NCI-H1436 treated with DMSO at 0.1 percent for 48 hours (cell line): ENCODE results near the gene DSCAML1.

Experiments
- DNase-seq: peaks from one replicate; lab custom pipeline; 2025; lab: John Stamatoyannopoulos, UW

The DSCAML1 gene

DNA sequence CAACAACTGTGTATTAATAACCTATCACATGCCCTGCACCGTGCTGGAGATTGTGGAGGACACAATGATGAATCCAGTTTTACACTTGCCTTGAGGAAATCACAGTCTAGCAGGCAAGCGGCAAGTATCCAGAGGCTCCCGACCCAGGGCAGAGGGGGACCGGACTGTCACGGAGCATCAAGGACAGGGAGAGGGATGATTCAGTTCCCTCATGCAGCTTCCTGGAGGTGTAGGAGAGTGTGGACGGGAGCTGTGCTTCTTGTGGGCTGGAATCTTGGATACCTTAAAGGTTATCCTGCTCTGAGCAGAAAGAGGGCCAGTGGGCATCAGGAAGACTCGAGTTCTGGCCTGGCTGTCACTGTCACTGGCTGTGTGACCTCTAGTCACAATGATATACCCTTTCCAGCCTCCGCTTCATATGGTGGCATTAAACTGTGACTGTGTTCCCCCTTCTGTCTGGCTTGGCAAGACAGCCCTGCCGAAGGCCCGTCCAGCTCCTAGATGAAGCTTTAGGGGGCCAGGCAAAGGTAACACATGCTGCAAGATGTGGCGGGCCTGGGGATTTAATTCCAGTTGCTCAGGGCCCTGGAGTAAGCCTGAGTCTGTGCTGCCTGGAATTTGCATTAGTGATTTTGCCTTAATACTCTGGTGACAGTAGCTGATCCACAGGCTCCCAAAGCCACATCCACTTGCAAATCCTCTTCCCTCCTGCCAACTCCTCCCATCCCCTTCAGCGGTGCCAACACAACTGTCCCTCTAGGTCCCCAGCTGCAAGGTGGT is 162.8 kb downstream of the DSCAML1 start:
- no peak for DNase-seq

DNA sequence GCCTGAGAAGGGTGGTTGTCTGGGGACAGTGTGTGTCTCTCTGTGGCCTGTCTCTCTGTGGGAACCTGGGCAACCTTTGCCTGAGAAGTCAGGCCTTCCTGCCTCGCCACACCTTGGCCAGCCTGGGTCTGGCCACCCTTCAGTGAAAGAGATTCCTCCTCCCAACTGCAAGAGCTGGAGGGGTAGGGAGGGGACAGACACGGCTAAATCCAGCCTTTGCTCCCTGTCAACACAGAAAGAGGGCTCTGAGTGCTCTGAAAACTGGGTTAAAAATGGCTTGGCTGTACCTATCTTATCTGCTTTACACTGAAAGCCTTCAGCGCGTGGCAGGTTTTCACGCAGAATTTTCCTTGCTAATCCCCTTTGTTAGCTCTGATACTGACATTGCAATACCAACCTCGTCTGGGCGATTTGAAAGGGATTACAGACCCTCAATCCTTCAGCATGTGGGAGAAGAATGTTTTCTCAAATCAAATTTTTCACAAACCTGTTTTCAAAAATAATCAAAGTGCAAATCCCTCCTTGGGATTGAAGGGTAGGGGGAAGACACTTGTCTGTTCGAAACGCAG is 163.7 kb downstream of the DSCAML1 start:
- DNase-seq: no peak

DNA sequence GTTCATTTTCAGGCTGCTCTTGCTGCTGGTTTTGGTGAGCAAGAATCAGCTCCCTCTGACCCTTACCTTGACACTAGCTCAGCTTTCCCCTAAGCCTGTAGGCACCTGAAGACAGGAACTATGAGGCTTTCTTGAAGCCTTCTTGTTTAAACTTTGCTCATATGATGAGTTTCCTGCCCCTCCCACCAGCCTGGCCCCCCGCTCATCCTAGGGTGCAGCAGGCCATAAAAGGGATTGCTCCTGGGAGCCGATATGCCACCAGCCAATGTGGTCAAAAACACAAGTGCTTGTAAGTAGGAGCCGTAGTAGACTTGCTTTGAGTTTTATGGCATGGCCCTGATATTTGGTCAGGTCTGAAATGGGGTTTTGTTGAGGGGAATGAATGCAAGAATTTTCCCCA is 164.7 kb downstream of the DSCAML1 start:
- no peak for DNase-seq

DNA sequence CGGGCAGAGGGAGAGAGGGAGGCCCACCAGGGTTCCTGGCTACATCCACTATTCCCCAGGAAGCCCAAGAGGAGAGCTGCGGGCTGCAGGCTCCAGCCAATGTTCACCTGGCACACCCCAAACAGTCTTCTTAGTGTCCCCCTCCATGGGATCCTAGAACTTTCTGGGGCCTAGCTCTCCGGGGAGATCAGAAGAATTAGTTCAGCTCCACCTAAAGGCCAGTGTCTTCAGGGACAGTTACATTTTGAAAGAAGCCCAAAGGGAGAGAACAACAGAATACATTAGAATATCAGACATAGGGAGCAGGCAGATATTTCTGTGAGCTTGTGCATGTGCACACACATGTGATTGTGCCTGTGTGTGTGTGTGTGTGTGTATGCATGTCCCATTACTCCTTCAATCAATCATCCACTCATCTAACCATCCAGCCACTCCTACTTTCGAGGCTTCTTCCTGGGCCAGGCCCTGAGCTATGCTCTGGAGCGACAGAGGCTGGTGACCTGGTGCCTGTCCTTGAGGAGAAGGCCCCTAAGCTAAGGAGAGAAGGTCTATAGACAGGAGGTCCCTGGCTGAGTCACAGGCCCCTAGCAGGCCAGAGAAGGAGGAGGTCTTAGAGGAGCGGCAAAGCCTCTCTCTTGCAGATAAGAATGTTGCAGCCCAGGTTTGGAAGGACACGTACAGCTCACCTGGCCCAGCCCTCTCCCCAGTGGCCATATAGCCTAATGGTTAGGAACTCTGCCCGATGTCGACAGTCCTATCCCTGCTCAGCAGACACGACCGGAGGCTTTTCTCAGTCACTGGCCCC is 165.5 kb downstream of the DSCAML1 start:
- DNase-seq: no peak

DNA sequence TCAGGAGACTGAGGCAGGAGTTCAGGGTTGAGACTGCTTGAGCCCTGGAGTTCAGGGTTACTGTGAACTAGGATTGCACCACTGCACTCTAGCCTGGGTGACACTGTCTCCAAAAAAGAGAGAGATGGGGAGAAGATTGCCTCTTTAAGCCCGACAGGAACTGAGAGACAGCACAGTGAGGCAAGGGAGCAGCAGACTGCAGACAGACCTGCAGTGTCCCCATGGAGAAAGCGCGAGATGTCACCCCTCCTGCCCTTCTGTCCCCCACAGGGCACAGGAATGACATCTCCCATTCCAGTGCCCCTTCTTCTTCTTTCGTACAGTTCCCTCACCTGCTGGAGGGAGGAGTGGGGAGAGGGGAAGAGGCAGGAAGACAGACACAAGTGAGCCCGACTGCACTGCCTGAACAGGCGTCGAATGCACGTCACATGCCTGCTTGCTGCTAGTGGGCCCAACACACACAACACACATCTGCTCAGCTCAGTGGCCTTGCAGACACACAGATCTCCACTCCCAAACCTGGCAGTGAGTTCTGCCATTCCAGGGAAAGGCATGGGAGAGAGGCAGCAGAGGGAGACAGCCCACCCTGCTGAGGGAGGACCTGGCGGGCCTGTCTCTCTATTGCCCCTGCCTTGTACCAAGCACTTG is 167.0 kb downstream of the DSCAML1 start:
- DNase-seq: no peak

DNA sequence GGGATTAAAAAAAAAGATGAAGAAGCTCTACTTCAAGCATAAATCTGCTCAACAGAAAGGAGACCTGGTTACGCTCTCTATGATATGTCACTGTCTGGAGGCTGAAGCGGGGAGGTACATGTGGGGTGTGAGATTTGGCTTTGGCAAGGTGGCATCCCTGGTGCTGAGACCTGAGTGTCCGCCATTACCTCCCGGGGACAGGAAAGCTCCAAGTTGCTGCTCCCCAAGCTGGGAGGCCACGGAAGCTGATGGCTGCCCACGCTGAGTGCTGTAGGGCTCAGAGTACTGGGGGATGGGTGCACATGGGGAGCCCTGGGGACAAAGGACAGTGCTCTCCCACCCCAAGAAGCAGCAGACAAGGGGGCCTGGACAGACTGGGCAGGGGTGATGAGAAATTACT is 167.9 kb downstream of the DSCAML1 start:
- DNase-seq: no peak

DNA sequence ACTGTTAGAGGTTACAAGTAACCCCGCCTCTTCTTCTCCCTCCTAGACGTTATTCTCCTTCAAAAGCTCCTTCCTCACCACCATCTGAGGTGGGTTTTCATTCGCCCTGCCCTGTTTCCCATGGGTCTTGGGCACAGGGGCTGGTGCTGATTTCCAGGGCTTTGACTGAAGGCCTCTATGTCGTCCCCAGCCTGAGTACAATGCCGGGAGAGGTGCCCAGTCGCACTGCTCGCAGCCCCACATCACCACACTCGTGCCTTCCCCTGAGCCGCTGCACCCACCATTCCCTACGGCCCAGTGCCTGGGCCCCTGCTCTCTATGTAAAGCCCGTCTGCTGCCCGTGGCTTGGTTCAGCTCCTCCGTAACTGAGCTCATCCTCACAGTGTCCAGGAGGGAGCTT is 169.8 kb downstream of the DSCAML1 start:
- DNase-seq: no peak

DNA sequence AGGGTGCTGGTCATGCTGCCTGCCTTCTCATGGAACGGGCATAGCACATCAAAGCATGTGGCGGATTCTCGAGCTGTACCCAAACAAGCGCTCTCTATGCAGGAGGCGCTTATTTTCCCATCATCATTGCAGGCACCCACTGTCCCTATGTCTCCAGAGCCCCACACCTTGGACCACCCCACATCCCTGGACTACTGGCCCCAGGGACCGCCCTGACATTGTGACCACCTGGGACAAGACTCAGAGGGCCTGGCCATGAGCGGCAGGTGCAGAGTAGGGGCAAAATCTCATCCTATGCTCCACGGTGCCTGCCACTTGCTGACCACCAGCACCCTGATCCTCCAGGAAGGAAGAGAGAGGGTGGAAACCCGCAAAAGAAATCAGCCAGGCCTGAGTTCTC is 170.4 kb downstream of the DSCAML1 start:
- no peak for DNase-seq

DNA sequence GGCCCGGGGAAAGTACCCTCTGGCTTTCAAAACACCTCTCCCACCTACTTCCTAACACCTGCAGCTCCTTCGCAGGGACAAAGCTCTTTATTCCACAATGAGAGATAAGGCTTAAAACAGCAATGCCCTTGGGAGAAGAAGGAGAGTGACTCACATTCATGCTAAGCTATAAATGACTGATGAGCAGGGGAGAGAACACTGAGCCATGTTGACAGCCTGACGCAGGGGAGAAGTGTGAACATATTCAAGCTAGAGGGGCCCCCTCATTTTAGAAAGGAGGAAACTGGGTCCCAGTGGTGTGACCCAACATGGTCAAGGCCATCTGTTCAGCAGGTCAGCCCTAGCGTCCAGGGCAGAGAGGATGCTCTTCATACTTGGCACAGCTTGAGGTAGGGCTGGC is 171.8 kb downstream of the DSCAML1 start:
- no peak for DNase-seq

DNA sequence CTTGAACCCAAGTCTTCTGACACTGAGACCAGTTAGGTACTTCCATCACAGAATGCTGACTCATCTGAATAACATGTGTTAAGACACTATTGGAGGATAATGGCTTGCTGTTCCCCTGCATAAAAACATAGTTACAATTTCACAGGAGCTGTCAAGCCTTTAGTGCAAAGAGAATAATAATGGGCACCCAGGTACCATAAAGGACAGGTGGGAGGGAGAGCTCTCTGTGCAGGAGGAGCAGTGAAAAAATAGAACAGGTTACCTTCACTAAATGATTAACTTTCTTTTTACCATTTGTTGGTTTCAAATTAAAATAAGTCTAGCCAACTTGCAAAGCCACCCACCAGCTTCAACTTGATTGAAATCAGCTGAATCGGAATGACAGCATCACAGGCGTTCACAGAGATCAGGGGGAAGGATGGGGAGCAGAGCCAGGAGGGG is 173.2 kb downstream of the DSCAML1 start:
- DNase-seq: no peak

DNA sequence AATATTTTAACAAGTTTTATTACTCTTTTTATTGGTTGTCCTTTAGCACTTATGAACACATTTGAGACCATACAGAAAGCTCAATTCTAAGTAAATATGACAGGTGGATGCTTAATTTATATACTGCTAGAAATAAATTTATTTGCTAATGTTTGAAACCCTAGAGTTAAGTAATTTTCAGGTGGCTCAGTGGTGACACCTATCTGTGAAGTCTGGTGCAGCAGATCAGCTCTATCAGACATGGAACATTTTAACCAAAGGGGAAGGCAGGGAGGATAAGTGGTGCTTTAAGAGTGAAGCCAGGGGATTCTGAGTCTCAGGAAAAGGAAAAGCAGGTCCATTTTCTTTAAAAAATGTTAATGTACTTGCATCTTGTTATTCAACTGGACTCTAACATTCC is 175.8 kb downstream of the DSCAML1 start:
- no peak for DNase-seq

DNA sequence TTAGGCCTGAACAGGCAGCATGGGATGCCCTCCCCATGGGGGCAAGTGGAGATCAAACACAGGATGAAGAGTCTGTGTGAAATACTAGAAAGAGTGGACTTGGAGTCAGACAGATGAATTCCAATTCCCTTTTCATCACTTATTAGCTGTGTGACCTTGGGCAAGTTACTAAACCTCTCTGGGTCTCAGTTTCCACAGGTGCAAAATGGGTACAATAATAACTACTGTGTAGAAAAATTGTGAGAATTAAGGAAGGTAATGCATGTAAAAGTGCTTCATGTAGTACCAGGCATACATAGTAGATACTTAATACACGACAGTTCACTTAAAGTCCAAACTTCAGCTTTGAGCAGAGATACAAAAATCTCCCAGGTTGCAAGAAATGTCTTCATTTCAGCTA is 176.4 kb downstream of the DSCAML1 start:
- DNase-seq: no peak

DNA sequence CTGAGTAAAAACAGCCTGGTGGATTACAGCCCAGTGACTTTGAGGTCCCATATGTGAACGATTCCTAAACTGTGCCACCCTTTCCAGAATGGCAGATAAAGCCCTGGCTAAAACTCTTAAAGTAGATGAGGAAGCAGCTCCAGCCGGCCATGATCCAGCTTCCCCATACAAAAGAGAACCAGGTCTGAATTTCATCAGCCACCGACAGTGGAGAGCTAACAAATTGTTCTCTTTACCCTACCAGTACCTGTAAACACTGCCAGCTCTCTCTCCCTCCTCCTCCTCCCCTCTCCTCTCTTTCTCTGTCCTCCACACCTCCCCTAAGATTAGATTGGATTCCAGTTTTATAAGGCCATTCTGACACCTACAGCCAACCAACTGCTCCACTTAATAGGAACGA is 176.9 kb downstream of the DSCAML1 start:
- no peak for DNase-seq

DNA sequence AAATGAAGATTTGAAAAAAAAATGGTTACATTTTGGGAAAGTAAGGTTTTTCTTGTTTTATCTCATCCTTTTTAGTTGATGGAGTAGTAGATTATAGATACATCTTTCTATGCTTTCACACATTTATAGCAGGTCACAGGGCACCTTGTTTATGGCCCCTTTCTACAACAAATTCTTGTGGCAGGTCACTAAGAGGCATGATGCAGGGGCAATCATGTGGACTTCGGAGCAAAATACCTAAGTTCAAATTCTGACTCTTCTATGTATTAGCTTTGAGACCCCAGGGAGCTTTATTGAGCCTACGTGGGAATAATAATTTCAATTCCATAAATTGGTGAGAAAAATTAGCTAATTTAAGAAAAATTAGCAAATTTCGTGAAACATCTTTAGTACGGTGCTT is 177.4 kb downstream of the DSCAML1 start:
- no peak for DNase-seq

DNA sequence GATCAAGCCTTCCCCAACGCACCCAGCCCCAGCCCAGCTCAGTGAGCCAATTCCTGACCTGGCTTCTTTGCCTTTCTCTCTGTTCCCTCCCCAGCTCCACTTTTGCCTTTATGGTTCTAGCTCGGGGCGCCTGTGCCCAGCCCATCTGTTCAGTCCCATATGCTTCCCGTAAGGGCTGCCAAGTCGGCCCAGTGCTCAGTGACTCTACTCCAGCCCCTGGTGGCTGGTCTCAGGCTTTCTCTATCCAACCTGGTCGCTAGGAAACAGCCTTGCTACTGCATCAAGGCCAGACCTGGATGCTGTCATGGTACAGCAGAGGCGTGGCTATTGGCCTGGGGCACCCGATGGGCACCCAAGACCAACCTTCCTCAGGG is 178.0 kb downstream of the DSCAML1 start:
- no peak for DNase-seq

DNA sequence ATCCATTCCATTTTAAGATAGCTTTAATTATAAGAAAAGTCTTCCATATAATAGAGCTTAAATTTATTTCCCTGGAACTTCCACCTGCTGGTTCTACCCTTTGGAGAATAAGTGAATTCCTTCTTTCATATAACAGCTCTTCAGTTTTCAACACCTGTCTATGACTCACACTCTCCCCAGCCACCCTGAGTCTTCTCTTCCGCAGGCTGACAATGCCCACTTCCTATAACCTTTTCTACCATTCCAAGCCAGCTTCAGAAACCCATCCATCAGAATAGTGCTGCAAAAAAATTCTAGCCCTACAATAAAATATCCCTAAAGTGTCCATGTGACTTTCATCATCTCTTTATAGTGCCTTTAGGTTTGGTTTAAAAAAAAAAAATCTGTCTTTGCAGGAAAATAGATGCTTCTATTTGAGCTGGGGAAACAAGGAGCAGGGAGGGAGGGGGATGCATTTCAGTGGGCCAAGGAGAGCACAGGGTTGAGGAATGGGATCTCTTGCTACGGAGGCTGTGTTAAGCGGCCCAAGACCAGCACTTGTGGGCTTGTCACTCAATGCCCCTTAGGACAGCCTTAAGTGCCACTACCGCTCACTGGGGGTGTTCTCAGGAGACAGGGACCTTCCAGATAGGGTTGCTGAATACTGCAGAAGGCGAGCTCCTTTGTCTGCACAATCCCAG is 178.6 kb downstream of the DSCAML1 start:
- DNase-seq: no peak

DNA sequence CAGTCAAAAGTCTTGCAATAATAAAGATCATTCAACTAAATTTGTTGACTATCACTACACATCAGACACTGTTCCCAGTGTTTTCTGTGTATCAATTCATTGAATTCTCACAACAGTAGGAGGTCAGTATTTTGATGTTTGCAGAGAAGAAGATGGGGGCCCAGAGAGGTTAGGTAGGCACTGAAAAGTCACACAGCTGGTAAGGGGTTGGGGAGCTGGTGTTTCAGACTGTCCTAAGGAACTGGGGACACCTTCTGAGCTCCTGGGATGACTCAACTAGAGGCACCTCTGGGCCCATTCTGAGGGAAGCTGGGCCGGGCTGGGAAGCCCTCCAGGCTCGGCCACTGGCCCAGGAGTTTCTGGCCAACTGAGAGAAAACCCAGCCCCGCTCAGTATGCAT is 180.0 kb downstream of the DSCAML1 start:
- DNase-seq: no peak

DNA sequence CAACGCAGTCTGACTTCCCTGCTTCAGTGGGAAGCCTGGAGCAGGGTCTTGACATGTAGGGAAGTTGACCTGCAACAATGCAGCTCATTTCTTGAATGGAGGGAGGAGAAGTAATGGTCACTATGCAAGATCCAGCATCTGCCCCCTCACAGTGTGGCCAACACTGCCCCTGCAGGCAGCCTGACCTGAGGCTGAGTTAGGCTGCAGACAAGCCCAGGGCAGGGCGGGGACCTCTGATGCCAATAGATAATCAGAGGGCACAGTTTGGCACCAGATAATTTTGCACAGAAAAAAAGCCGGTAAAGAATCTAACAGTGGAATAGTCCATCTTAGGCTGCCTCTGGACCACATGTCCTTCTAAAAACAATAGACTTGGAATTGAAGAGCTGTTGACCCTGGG is 182.3 kb downstream of the DSCAML1 start:
- no peak for DNase-seq

DNA sequence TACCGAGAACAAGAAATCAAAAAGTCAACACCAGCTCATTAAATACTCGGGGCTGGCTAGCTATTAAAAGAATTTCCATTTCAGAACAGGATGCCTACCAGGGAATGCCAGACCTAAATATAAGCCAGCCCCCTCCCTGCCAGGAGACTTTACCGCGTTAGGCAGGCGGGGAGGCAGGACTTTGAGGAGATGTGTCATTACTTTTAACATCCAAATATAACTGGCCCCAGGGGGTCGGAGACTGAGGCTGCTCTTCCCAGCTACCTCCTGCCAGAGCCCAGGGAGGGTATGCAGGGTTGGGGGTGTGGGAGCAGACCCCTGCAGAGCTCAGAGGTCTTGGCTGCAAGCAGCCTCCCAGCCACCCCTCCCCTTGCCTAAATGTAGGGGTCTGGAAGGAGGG is 183.5 kb downstream of the DSCAML1 start:
- DNase-seq: no peak

DNA sequence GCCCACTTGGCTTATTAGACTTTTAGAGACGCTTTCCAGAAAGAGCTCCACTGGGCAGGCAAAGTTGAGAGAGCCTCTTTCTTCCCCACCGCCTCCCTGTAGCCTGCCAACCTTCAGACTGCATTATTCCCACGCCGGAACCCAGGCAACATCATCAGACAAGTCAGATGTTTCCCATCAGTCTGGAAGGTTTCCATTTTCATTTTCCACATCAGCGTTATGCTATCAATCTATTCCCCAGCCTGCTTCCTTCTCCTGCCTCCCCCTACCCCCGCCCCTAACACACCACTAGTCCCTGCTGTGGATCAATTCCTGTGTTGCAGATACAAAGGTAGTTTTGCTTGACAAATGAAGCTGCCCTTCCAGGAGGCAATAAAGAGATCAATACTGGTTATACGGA is 184.8 kb downstream of the DSCAML1 start:
- DNase-seq: no peak

DNA sequence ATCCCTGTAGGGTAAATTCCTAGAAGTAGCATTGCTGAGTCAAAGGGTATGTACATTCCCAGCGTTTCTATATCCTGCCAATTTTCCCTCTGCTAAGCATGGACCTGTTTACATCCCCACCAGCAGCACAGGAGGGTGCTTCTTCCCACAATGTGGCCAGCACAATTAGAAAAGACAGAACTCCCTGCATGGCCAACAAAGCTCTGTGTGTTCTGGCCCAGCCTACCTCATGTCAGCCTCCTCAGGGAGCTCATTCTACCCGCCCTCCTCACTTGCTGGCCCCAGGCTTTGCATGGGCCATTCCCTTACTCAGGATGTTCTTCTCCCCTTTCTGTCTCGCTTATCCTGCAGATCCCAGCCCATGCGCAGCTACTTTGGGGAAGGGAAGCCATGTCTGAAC is 186.1 kb downstream of the DSCAML1 start:
- DNase-seq: no peak

DNA sequence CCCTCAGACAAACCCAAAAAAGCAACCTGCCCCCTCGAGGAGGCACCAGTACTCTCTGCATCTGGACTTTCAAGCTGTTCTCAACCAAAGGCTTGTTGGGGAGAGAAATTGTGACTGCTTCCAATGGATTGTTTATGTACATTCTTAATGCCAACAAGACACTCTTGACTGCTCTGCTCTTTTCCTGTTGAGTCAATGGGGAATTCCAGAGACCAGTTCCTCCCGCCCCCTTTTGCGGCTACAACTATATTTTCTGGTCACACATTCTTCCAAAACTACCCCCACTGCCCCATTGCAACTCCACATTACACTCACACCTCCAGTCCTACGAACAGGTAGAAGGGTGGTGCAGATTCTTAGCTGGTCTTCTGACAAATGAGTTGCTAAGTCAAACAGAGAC is 187.0 kb downstream of the DSCAML1 start:
- DNase-seq: no peak
